Esophagus squamous epithelium (tissue), 4 donors: Measurements from ENCODE around the gene TSC22D3.

ENCODE experiments used
- POLR2A ChIP-seq, 4 donors: fragments of 450-650 bp; IDR thresholded peaks; one replicate each; pipeline ENCODE4 v1.6.1; 2017; ENCODE audit warnings: antibody characterized with exemption in 4 of 4, mild to moderate bottlenecking in 4 of 4, moderate library complexity in 3 of 4
- TF ChIP-seq, protein P1 (sequence below), 6 experiments: fragments of 450-650 bp in 4 of 6; fragments of 200-600 bp in 2 of 6; sonication (generic) in 2 of 6; IDR thresholded peaks; one replicate each; pipeline ENCODE4 v1.5.1; 2016 to 2019; ENCODE audit warnings: antibody characterized with exemption in 6 of 6, mild to moderate bottlenecking in 4 of 6, moderate library complexity in 4 of 6

DNA sequence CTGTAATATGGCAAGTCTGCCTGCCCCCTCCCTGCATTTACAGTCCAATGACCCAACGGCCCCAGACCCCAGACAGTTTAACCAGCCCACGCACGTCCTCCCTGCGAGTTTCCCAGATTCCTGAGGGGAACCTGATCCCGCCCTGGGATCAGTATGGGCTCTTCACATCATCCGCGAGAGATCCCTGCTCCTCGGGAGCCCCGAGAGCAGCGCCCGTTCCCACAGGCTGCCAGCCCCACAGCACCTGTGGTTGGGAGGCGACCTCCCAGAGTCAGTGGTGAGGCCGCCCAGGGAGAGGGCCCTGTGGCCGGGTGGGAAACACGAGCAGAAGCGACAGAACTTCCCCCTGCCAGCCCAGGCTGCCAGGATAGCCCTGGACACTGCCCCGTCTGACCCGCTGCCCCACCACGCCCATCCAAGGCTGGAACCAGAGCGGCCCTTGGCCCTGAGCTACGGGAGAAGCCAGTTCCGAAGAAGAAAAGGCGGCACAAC lies 32.8 kb downstream of the TSC22D3 start:
- TF ChIP-seq, protein P1, sequence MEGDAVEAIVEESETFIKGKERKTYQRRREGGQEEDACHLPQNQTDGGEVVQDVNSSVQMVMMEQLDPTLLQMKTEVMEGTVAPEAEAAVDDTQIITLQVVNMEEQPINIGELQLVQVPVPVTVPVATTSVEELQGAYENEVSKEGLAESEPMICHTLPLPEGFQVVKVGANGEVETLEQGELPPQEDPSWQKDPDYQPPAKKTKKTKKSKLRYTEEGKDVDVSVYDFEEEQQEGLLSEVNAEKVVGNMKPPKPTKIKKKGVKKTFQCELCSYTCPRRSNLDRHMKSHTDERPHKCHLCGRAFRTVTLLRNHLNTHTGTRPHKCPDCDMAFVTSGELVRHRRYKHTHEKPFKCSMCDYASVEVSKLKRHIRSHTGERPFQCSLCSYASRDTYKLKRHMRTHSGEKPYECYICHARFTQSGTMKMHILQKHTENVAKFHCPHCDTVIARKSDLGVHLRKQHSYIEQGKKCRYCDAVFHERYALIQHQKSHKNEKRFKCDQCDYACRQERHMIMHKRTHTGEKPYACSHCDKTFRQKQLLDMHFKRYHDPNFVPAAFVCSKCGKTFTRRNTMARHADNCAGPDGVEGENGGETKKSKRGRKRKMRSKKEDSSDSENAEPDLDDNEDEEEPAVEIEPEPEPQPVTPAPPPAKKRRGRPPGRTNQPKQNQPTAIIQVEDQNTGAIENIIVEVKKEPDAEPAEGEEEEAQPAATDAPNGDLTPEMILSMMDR (IDR thresholded peaks at IDR 0.05), result no peak
- no peak for TF ChIP-seq POLR2A (IDR thresholded peaks at IDR 0.05)
